Memory B cell (primary cell): Measurements from ENCODE around the gene GMDS.

Source experiments
- ATAC-seq: fragments of 150-1000 bp; cut with Tn5 transposase; 2 replicates; pipeline ENCODE4 v1.10.0; 2021; ENCODE audit warnings: low read depth, mild to moderate bottlenecking, moderate library complexity
- DNase-seq, 2 donors: peaks; one replicate each; pipeline ENCODE4 v3.0.0; 2022; ENCODE audit warnings: low spot score in 2 of 2
- H3K27ac Mint-ChIP-seq: one replicate; pipeline ENCODE4 v1.8.0; 2022; ENCODE audit warnings: mild to moderate bottlenecking, moderate library complexity, mixed read lengths
- H3K27me3 Mint-ChIP-seq: one replicate; pipeline ENCODE4 v1.8.0; 2022; ENCODE audit warnings: mixed read lengths
- H3K36me3 Mint-ChIP-seq: one replicate; pipeline ENCODE4 v1.8.0; 2022; ENCODE audit warnings: mild to moderate bottlenecking, mixed read lengths
- H3K4me1 Mint-ChIP-seq: one replicate; pipeline ENCODE4 v1.8.0; 2022; ENCODE audit warnings: mixed read lengths
- H3K4me3 Mint-ChIP-seq: one replicate; pipeline ENCODE4 v1.8.0; 2022; ENCODE audit warnings: mild to moderate bottlenecking, moderate library complexity, mixed read lengths
- H3K9me3 Mint-ChIP-seq: one replicate; pipeline ENCODE4 v1.8.0; 2022; ENCODE audit warnings: mixed read lengths

Gene GMDS

GRCh38 chr6:1635305-1636010 lies 609.9 kb downstream of the GMDS start:
- no peak for ATAC-seq
- Mint-ChIP-seq H3K27ac (no peak overlapping the region), H3K4me3 (no peak overlapping the region), H3K9me3 (no peaks in the 10 kb centered on the region), H3K27me3 (peaks cover 2% of the 10 kb centered on the region), H3K4me1 (peaks cover 10% of the 10 kb centered on the region), H3K36me3 (peaks cover 8% of the 10 kb centered on the region)
- DNase-seq = no peak

DNA sequence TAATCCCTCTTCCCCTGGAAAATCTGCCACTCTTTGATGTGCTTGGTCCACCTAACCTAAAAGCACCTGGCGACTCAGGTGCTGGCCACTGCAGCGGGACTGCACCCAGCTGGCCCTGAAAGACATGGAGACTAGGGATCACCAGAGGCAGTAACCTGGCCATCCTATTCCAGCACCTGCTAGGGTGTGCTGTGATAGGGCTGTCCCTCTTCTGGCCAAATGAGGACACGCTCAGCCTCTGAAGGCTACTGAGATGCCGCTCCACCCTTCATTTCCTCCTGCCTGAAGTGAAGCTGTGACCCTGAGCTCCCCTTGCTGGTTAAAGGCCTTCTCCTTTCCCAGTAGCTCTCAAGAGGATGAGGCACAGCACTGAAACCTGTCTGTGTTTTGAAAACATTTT lies 611.3 kb downstream of the GMDS start:
- Mint-ChIP-seq H3K27me3 (peaks cover 9% of the 10 kb centered on the region), H3K4me3 (no peak overlapping the region), H3K36me3 (peaks cover 13% of the 10 kb centered on the region), H3K27ac (no peak overlapping the region), H3K9me3 (no peaks in the 10 kb centered on the region), H3K4me1 (peaks cover 10% of the 10 kb centered on the region)
- no peak for ATAC-seq
- no peak for DNase-seq

DNA sequence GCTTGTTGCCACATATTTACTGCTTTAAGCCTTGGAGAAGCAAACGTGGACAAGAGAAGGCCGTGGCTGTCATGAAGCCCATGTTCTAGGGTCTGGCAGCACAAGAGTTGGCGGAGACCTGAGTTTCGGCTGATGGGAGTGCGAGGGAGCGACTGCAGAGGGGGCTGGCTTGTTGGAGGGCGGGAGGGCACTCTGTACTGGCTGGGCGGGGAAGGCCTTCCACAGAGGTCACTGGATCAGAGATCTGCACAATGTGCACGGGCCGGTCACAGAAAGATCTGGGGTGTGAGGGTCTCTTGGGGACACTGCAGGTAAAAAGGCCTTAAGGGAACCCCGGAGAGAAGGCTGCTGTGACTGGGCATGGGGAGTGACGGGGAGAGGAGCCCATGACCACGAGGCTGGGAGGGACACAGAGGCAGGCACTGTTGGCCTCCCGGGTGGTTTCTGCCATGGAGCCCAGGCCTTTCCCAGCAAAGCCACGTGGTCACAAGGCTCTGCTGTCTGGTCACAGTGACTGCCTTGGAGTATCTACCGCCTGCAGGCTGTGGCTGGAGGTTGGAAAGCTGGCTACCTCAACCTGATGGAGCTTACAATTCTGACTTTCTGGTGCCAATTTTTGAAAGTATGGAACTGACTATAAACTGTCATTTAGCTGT lies 611.9 kb downstream of the GMDS start:
- Mint-ChIP-seq H3K36me3 (peaks cover 14% of the 10 kb centered on the region), H3K4me1 (peaks cover 10% of the 10 kb centered on the region), H3K4me3 (no peak overlapping the region), H3K27me3 (peaks cover 12% of the 10 kb centered on the region), H3K9me3 (no peaks in the 10 kb centered on the region), H3K27ac (no peak overlapping the region)
- ATAC-seq = no peak
- DNase-seq = no peak

DNA sequence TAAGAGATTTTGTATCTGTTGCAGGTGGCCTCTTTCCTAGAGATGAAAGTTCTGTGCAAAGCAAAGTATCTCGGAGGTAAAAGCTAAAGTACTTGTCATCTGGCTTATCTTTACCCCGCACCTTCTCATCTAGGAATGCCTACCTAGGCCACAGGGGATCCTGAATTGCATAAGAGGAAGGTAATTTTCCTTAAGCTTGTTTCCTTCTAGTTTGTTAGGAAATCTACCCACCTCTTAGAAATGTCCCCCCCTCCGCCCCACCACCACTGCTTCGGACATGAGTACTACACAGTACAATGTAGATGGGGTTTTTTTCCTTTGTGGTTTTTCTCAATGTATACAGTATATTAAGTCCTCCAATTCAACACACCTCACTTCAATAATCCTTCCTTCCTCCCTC lies 614.2 kb downstream of the GMDS start:
- no peak for ATAC-seq
- no peaks in the 10 kb centered on the region for H3K9me3 Mint-ChIP-seq
- no peaks in the 10 kb centered on the region for H3K4me1 Mint-ChIP-seq
- H3K36me3 Mint-ChIP-seq = peaks cover 14% of the 10 kb centered on the region
- no peak for DNase-seq
- H3K27me3 Mint-ChIP-seq = peaks cover 24% of the 10 kb centered on the region
- H3K27ac Mint-ChIP-seq = no peak overlapping the region
- H3K4me3 Mint-ChIP-seq = no peak overlapping the region

- Mint-ChIP-seq H3K27ac (no peak overlapping the region), H3K9me3 (no peaks in the 10 kb centered on the region), H3K36me3 (peaks cover 14% of the 10 kb centered on the region), H3K27me3 (peaks cover 26% of the 10 kb centered on the region), H3K4me1 (no peaks in the 10 kb centered on the region), H3K4me3 (no peak overlapping the region)
- DNase-seq (no peak), ATAC-seq (no peak)
Observed at GRCh38 chr6:1630771-1631217, 614.6 kb downstream of the GMDS start.

DNA sequence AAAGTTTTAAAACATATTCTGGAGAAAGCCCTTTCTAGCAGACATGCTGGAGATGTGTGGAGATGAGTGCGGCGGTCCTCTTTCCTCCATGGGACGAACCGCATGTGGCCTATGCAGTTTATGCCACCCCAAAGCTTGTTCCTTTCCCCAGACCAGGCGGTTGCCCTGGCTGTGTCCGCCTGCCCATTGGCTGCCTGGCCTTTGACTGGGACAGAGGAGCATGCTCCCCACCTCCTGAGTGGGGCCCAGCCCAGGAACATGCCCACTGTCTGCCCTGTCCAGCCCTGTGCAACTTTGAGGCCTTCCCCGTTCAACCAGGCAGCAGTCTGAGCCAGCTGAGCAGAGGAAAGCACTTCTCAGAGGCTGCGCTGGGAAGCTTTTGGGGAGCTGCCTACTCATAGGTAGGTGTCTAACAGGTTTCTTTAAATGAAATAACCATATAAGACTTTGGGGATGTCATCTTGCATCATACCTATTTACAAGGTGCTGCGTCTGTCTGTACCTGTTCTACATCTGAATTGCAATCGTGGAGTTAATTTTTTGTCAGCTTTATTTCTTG lies 615.1 kb downstream of the GMDS start:
- H3K36me3 Mint-ChIP-seq = peaks cover 14% of the 10 kb centered on the region
- ATAC-seq (no peak), DNase-seq (no peak)
- peaks cover 3% of the 10 kb centered on the region for H3K4me1 Mint-ChIP-seq
- H3K9me3 Mint-ChIP-seq = no peaks in the 10 kb centered on the region
- H3K27ac Mint-ChIP-seq = no peak overlapping the region
- H3K4me3 Mint-ChIP-seq = no peak overlapping the region
- peaks cover 29% of the 10 kb centered on the region for H3K27me3 Mint-ChIP-seq

DNA sequence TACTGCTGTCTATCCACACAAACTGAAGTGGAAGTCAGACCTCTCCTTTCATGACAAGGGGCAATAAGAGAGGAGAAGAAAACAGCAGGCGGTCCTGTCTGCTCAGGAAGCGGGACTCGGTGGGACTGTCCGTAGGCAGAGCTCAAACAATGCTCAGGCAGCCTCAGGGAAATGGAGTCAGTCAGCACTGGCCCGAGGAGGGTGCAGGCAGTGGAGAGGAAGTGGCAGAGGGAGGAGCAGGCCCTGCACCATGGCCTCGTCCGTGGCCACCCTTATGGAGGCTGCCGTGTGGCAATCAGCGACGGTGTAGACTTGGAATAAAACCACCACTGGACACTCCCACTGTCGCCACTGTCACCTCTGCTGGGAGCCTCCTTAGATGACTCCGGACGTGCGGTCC lies 616.1 kb downstream of the GMDS start:
- H3K27ac Mint-ChIP-seq = no peak overlapping the region
- H3K4me3 Mint-ChIP-seq = no peak overlapping the region
- H3K27me3 Mint-ChIP-seq = peaks cover 32% of the 10 kb centered on the region
- no peak for ATAC-seq
- DNase-seq = no peak
- H3K9me3 Mint-ChIP-seq = no peaks in the 10 kb centered on the region
- H3K4me1 Mint-ChIP-seq = peaks cover 7% of the 10 kb centered on the region
- H3K36me3 Mint-ChIP-seq = peaks cover 10% of the 10 kb centered on the region

- DNase-seq (no peak), ATAC-seq (no peak)
- Mint-ChIP-seq H3K27me3 (peaks cover 32% of the 10 kb centered on the region), H3K9me3 (no peaks in the 10 kb centered on the region), H3K27ac (no peak overlapping the region), H3K4me1 (peaks cover 7% of the 10 kb centered on the region), H3K4me3 (no peak overlapping the region), H3K36me3 (peaks cover 10% of the 10 kb centered on the region)
Observed at GRCh38 chr6:1627827-1628560, 617.4 kb downstream of the GMDS start.

DNA sequence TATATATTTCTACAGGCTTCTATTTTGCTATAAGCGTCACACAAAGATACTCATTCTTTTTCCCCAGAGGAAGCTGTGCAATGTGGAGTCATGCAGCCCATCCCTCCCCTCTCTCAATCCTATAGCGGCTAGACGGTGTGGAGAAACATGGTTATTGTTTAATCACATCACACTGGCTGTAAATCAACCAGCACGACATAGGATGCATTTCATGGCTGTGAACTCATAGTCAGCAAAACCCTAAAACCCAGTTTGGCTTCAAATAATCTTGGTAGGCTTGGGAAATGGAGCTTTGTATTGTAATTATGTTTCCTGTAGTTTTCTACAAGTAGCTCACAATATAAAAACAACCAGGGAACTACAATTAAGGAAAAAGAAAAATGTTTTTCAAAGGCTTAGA lies 618.9 kb downstream of the GMDS start:
- H3K4me1 Mint-ChIP-seq = peaks cover 7% of the 10 kb centered on the region
- peaks cover 10% of the 10 kb centered on the region for H3K36me3 Mint-ChIP-seq
- no peaks in the 10 kb centered on the region for H3K9me3 Mint-ChIP-seq
- DNase-seq (no peak), ATAC-seq (no peak)
- H3K27me3 Mint-ChIP-seq = peaks cover 34% of the 10 kb centered on the region
- no peak overlapping the region for H3K4me3 Mint-ChIP-seq
- H3K27ac Mint-ChIP-seq = no peak overlapping the region

DNA sequence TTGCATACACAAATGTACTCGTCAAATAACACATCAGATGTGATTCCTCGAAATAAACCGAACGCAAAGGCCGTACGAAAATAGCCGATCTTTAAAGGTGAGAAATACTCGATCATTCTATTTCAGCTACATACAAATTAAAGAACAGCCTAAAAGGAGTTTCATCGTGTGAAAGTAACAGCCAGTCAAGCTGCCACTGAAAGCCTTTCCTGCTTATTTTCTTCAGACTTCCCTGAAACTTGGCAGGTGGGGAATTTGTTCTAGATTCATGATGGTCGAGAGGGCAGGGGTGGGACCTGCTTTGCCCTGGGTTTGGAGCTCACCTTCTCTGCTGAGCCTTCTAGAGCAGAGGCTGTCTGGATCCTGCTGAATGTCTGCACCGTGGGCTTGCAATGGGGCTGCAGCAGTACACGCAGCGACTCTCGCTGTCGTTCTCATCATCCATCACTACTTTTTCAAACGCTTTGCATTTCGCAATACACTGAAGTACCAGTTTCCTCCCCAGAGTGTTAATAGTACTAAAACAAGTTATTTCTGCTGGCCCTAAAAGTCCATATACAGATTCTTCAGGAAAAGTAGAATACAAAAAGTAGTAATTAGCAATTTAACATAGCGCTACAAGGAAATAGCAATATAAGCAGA lies 619.5 kb downstream of the GMDS start:
- Mint-ChIP-seq H3K4me3 (no peak overlapping the region), H3K27ac (peak overlapping the region; percentile 1), H3K27me3 (peaks cover 34% of the 10 kb centered on the region), H3K9me3 (no peaks in the 10 kb centered on the region), H3K36me3 (peaks cover 10% of the 10 kb centered on the region), H3K4me1 (peaks cover 7% of the 10 kb centered on the region)
- no peak for DNase-seq
- ATAC-seq = no peak

GRCh38 chr6:1624851-1625781 lies 620.3 kb downstream of the GMDS start:
- H3K27me3 Mint-ChIP-seq = peaks cover 32% of the 10 kb centered on the region
- H3K4me1 Mint-ChIP-seq = peaks cover 7% of the 10 kb centered on the region
- ATAC-seq (peak; percentile 31), DNase-seq (no peak)
- peak overlapping the region; percentile 1 for H3K27ac Mint-ChIP-seq
- peak overlapping the region; percentile 81 for H3K4me3 Mint-ChIP-seq
- H3K9me3 Mint-ChIP-seq = no peaks in the 10 kb centered on the region
- H3K36me3 Mint-ChIP-seq = peaks cover 8% of the 10 kb centered on the region

- H3K4me1 Mint-ChIP-seq = peaks cover 7% of the 10 kb centered on the region
- peak overlapping the region; percentile 81 for H3K4me3 Mint-ChIP-seq
- DNase-seq = no peak
- H3K27ac Mint-ChIP-seq = no peak overlapping the region
- peak; percentile 54 for ATAC-seq
- no peaks in the 10 kb centered on the region for H3K9me3 Mint-ChIP-seq
- H3K36me3 Mint-ChIP-seq = peaks cover 7% of the 10 kb centered on the region
- H3K27me3 Mint-ChIP-seq = peaks cover 28% of the 10 kb centered on the region
Observed at GRCh38 chr6:1624058-1624850, 621.2 kb downstream of the GMDS start.
